GM21723 (cell line): ENCODE results near the gene GDPGP1.
"Not testable (repeated sequence)": the region's sequence is repeated elsewhere in the genome, so short reads cannot be mapped to it uniquely, and the experiment has no call there.

ENCODE experiments used
- ATAC-seq: cut with Tn5 transposase; IDR thresholded peaks from one replicate; pipeline ENCODE4 v1.9.1; 2021; ENCODE audit warnings: mild to moderate bottlenecking, moderate library complexity; ENCODE audit not compliant: unreplicated experiment

Gene GDPGP1

DNA sequence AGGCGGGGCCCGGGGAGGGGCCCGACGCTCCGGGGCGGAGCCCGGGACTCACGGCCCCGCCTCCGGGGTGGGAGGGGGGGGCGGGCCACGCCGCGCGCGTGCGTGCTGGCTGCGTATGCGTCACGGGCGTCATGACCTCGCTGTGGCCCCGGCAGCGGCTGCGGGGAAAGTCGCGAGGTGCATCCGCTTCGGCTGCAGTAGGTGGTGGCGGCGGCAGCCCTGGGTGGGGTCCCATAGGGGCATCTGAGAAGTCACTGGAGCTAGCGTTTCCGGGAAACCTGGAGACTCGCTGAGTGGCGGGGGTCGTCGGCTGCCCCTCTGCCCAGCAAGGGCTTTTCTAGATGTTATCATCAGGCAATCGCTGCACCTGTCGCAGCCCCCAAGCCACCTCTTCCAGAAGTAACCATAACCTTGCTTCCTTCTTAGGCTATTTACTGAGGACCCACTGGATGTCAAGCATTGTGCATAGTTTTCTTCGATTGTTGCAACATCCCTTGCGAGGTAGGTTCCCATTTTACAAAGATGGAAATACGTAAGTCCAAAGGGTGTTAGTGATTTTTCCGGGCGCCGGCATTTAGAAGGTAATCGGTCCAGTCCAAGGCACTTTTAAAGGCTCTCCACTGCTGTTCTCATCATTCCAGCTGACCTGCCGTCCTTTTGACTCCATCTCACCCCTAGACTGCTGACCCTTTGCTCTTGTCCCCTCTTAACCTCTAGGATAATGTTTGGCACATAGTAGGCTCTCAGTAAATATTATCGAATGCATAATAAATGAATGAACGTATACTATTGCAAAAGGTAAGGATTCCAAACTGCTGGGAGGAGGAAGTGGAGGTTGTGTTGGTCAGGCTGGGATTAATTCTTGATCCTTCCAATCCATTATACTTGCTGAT lies at the start of gene GDPGP1:
TSS of gene GDPGP1 (plus strand) at position 114 of the 893 bp plus-strand sequence. CDS start 6,700 bp downstream, outside the sequence.
- peak; percentile 53 for ATAC-seq

DNA sequence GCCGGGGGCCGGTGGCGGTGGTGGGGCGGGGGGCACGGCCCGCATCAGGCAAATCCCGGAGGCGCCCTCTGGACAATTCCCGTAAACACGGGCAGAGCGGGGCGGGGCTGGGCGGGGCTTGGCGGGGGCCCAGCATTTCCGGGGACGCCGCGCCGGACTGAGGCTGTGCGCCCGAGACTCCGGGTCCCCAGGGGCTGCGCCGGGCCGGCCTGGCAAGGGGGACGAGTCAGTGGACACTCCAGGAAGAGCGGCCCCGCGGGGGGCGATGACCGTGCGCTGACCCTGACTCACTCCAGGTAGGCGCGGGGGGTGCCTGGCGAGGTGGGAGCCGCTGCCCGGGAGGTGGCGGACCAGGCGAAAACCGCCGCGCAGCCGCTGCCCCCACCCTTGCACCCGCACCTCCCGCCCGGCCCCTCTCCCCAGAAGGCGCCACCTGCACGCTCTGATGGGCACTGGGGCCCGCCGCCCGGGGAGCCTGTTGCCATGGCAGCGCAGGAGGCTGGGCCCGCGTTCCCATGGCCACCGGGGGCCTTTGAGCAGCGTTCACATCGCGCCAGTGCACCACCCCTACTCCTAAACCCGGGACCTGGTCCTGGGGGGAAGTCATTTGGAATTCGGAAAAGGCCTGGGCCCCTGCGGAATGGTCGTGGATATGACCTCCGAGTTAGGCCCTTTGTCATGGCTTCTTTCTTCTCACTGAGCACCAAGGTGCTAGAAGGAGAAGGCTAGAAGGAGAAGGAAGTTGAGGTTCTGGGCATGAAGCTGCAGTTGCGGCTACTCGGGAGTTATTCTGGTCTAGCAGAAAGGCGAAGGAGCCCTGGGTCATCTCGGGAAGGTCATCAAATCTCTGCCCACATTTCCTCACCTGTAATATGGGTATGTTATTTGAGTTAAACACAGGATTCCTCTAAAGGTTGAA lies 49.0 kb upstream of the GDPGP1 start:
- peak; percentile 67 for ATAC-seq

GRCh38 chr15:90187257-90187868 lies 46.6 kb upstream of the GDPGP1 start:
- ATAC-seq: no peak

DNA sequence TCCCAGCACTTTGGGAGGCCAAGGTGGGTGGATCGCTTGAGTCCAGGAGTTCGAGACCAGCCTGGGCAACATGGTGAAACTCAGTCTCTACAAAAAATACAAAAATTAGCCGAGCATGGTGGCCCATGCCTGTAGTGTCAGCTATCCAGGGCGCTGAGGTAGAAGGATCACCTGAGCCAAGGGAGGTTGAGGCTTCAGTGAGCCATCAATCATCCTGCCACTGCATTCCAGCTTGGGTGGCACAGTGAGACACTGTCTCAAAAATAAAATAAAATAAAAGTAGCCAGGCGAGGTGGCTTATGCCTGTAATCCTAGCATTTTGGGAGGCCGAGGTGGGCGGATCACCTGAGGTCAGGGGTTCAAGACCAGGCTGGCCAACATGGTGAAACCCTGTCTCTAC lies 45.9 kb upstream of the GDPGP1 start:
- ATAC-seq: not testable (repeated sequence)

DNA sequence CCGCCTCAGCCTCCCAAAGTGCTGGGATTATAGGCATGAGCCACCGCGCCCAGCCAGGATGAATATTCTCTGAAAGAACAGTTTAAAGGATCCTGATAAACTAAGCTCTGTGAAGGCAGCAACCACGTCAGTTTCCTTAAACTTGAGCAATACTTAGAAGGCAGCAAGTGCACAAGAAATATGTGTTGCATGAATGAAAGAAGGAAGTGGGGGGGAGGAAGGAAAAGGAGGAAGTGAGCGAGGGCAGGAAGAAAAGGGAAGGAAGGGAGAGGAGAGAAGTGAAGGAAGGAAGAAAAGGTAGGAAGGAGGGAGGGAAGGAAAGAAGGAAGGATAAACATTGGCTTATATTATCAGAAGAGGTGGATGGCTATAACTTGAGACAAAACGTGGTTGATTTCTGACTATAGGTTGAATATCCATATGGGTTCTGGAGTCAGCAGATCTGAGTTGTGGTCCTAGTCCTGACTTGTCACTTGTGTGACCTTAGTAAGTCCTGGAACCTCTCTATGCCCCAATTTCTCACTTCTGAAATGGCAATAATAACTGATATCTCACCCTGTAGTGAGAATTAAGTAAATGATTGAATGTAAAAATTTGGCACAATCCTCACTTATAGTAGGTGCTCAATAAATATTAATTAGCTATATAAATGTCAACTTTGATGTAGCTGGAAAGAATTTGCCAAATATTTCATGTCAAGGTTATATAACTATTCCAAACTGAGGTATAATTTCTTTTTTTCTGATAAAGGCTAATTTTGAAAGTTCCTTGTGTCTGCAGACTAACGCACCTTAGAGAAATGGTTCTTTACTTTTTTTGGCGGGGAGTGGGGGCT lies 44.9 kb upstream of the GDPGP1 start:
- ATAC-seq: no peak

- no peak for ATAC-seq
Measured at GRCh38 chr15:90189781-90190467, 44.1 kb upstream of the GDPGP1 start.

- ATAC-seq: peak; percentile 65
Measured at GRCh38 chr15:90190606-90191343, 43.2 kb upstream of the GDPGP1 start.

DNA sequence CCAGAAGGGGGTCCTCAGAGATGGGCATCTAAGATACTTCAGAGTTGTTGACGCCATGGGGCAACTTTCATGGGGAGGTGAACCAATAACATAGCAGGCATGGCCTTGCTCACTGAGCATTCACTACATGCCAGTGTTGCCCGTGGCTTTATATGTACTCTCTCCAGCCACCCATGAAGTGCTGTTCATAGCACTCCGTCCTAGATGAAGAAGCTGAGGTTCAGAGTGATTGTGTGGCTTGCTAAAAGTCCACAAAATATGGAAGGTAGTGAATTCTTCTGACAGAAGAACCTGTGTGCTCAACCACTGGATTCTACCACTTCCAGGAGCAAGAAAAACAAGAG lies 42.7 kb upstream of the GDPGP1 start:
- ATAC-seq: peak; percentile 29

GRCh38 chr15:90191794-90192509 lies 42.1 kb upstream of the GDPGP1 start:
- peak; percentile 56 for ATAC-seq

- ATAC-seq: no peak
Measured at GRCh38 chr15:90192961-90193786, 40.8 kb upstream of the GDPGP1 start.

- ATAC-seq: no peak
Measured at GRCh38 chr15:90194655-90195054, 39.4 kb upstream of the GDPGP1 start.

GRCh38 chr15:90200534-90201129 lies 33.4 kb upstream of the GDPGP1 start:
- peak; percentile 12 for ATAC-seq

DNA sequence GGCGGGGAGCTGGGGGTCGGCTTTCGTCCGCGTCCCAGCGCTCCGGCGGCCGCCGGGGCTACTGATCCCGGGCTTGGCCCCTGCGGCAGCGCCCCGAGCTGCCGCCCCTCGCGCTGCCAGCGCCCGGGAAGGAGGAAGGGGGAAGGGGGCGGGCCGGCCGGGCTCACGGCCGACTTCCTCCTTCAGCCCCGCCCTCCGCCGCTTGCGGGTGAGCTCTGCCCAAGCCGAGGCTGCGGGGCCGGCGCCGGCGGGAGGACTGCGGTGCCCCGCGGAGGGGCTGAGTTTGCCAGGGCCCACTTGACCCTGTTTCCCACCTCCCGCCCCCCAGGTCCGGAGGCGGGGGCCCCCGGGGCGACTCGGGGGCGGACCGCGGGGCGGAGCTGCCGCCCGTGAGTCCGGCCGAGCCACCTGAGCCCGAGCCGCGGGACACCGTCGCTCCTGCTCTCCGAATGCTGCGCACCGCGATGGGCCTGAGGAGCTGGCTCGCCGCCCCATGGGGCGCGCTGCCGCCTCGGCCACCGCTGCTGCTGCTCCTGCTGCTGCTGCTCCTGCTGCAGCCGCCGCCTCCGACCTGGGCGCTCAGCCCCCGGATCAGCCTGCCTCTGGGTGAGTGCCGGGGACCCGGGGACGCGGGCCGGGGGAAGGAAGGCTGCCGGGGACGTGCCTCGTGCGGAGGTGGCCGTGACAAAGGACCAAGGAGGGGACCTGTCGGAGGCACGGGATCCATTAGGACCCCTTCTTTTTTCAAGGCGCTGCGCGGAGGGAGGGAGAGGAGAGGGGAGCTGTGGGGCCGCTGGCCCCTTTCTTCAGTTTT lies 32.7 kb upstream of the GDPGP1 start, which contains the start of gene SEMA4B:
TSS of gene SEMA4B (plus strand) at position 201 of the 814 bp plus-strand sequence. CDS start at position 450, 249 bp downstream.
- ATAC-seq: peak; percentile 88

DNA sequence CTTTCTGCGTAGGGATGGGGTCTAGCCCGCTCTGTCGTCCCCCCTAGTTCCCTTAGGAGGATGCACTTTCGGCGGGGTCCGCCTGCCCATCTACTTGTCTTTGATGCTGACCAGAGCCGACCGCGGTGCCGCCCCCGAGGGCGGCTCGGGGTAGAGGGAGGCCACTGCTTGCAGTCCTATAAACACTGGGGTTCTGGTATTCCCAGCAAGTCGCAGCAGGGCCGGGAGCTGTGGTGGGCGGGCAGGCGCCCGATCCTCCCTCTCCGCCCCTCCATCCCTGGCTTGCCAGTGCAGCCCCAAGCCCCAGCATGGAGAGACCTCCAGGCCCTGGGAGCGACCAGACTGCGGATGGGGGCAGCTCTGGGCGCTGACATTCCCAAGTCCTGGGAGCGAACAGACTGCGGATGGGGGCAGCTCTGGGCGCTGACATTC lies 32.0 kb upstream of the GDPGP1 start:
- ATAC-seq: no peak

- no peak for ATAC-seq
Measured at GRCh38 chr15:90202929-90203328, 31.1 kb upstream of the GDPGP1 start.

DNA sequence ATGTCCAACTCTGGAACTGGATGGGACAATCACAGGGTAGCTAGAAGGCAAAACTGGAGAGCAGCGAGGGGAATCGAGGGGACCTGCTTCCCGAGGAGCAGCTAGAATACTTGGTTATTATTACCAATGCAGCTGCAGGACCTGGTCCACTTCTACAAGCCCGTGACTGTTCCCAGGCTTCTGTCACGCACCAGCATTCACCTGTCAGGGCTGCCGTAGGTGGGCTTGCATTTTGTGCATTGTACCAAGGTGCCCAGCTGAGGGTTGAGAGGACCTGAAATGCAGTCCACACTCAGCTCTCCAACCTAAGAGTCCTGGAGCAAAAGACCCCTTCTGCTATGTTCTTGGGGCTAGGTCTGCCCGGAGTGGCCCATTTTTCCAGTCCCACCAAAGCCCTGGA lies 30.5 kb upstream of the GDPGP1 start:
- ATAC-seq: no peak
